GM18507 (cell line): ENCODE measurements around the gene NUTM2F.

Experiments
- DNase-seq: peaks from one replicate; pipeline ENCODE4 v3.0.0; 2011; ENCODE audit warnings: low read depth; ENCODE audit not compliant: insufficient read length; ENCODE audit errors: extremely low spot score
- FAIRE-seq: peaks from 2 replicates; lab custom pipeline; 2011; peaks lifted over from hg19 to GRCh38; lab: Jason Lieb, UNC

NUTM2F gene

DNA sequence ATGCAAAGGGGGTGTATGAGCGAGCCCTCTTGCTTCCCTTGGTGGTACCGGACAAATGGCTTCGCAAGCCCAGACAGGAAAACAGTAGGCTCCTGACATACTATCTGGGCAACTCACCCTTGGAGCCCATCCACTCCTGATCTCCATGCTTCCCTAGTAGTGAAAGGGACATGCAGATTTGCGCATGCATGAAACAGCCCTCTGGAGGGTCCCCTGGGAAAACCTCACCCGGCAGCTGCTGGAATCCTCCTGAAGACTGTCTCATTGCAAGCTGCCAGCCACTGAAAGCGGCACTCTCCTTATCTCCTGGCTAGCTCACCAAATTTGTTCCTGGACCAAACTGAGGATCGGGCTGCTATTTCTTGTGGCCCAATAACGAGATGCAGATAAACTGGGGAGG lies 59.2 kb downstream of the NUTM2F start:
- DNase-seq (no peak), FAIRE-seq (no peak)
